ENCODE measurements around the gene DAPK1.

Gene DAPK1

GRCh38 chr9:87657190-87657589 is 159.5 kb downstream of the DAPK1 start:
- peak; percentile 68 for DNase-seq (ENCODE audit: low read depth, low spot score)
- TF ChIP-seq CTCF (IDR thresholded peaks at IDR 0.05; ENCODE audit: low read depth, low read length), result no peak
- in situ Hi-C loops (cut with HindIII; ENCODE audit: low sequenced_read_pairs), result no loop called here
- H3K4me3 ChIP-seq (ENCODE audit: low read depth, low read length), result no peak overlapping the region

GRCh38 chr9:87657893-87658292 is 160.2 kb downstream of the DAPK1 start:
- no peak for DNase-seq (ENCODE audit: low read depth, low spot score)
- no peak for TF ChIP-seq CTCF (IDR thresholded peaks at IDR 0.05; ENCODE audit: low read depth, low read length)
- H3K4me3 ChIP-seq (ENCODE audit: low read depth, low read length), result no peak overlapping the region
- in situ Hi-C loops (cut with HindIII; ENCODE audit: low sequenced_read_pairs), result no loop called here

- no peak for TF ChIP-seq CTCF (IDR thresholded peaks at IDR 0.05; ENCODE audit: low read depth, low read length)
- in situ Hi-C loops (cut with HindIII; ENCODE audit: low sequenced_read_pairs), result no loop called here
- no peak overlapping the region for H3K4me3 ChIP-seq (ENCODE audit: low read depth, low read length)
- DNase-seq (ENCODE audit: low read depth, low spot score), result no peak
These were observed 160.8 kb downstream of the DAPK1 start for GRCh38 chr9:87658511-87658910.

GRCh38 chr9:87659534-87660419 is 162.1 kb downstream of the DAPK1 start:
- in situ Hi-C loops (cut with HindIII; ENCODE audit: low sequenced_read_pairs), result no loop called here
- DNase-seq (ENCODE audit: low read depth, low spot score), result no peak
- TF ChIP-seq CTCF (IDR thresholded peaks at IDR 0.05; ENCODE audit: low read depth, low read length), result no peak
- no peak overlapping the region for H3K4me3 ChIP-seq (ENCODE audit: low read depth, low read length)

GRCh38 chr9:87661241-87661640 is 163.6 kb downstream of the DAPK1 start:
- TF ChIP-seq CTCF (IDR thresholded peaks at IDR 0.05; ENCODE audit: low read depth, low read length), result no peak
- no peak overlapping the region for H3K4me3 ChIP-seq (ENCODE audit: low read depth, low read length)
- in situ Hi-C loops (cut with HindIII; ENCODE audit: low sequenced_read_pairs), result no loop called here
- no peak for DNase-seq (ENCODE audit: low read depth, low spot score)

GRCh38 chr9:87662808-87663528 is 165.3 kb downstream of the DAPK1 start:
- no peak overlapping the region for H3K4me3 ChIP-seq (ENCODE audit: low read depth, low read length)
- DNase-seq (ENCODE audit: low read depth, low spot score), result peak; percentile 78
- TF ChIP-seq CTCF (IDR thresholded peaks at IDR 0.05; ENCODE audit: low read depth, low read length), result peak; percentile 93
- in situ Hi-C loops (cut with HindIII; ENCODE audit: low sequenced_read_pairs), result no loop called here
